HG02678 (cell line): Measurements from ENCODE around the gene C9orf152.
"Not testable (repeated sequence)": the region's sequence is repeated elsewhere in the genome, so short reads cannot be mapped to it uniquely, and the experiment has no call there.

ENCODE experiments used
- ATAC-seq: cut with Tn5 transposase; IDR thresholded peaks from one replicate; pipeline ENCODE4 v1.9.1; 2021; ENCODE audit warnings: mild to moderate bottlenecking, moderate library complexity; ENCODE audit not compliant: unreplicated experiment

C9orf152 gene

GRCh38 chr9:110208031-110208430, at the start of gene C9orf152:
TSS of gene C9orf152 (minus strand) at chr9:110208159. CDS start at chr9:110207579, 580 bp downstream.
- no peak for ATAC-seq

- ATAC-seq = no peak
Observed at GRCh38 chr9:110257097-110257841, 49.3 kb upstream of the C9orf152 start.

GRCh38 chr9:110256380-110257096, 48.6 kb upstream of the C9orf152 start, which contains the start of gene TXN:
TSS of gene TXN (minus strand) at chr9:110256507. CDS start at chr9:110256435, 72 bp downstream.
- peak; percentile 68 for ATAC-seq

- ATAC-seq = peak; percentile 23
Observed at GRCh38 chr9:110255463-110256379, 47.8 kb upstream of the C9orf152 start.

GRCh38 chr9:110255034-110255462, 47.1 kb upstream of the C9orf152 start:
- no peak for ATAC-seq

- no peak for ATAC-seq
Observed at GRCh38 chr9:110254500-110254899, 46.5 kb upstream of the C9orf152 start.

- no peak for ATAC-seq
Observed at GRCh38 chr9:110252509-110253139, 44.7 kb upstream of the C9orf152 start.

GRCh38 chr9:110251770-110252169, 43.8 kb upstream of the C9orf152 start:
- not testable (repeated sequence) for ATAC-seq

GRCh38 chr9:110251212-110251611, 43.3 kb upstream of the C9orf152 start:
- ATAC-seq = no peak

- ATAC-seq = no peak
Observed at GRCh38 chr9:110249603-110250002, 41.6 kb upstream of the C9orf152 start.

- ATAC-seq = no peak
Observed at GRCh38 chr9:110248361-110248760, 40.4 kb upstream of the C9orf152 start.

GRCh38 chr9:110246214-110246613, 38.3 kb upstream of the C9orf152 start:
- no peak for ATAC-seq

GRCh38 chr9:110244616-110245015, 36.7 kb upstream of the C9orf152 start:
- ATAC-seq = no peak

GRCh38 chr9:110241858-110242321, 33.9 kb upstream of the C9orf152 start:
- ATAC-seq = no peak

GRCh38 chr9:110241260-110241857, 33.4 kb upstream of the C9orf152 start:
- ATAC-seq = no peak

GRCh38 chr9:110240198-110240597, 32.2 kb upstream of the C9orf152 start:
- ATAC-seq = no peak

- ATAC-seq = no peak
Observed at GRCh38 chr9:110228321-110228720, 20.4 kb upstream of the C9orf152 start.

- no peak for ATAC-seq
Observed at GRCh38 chr9:110224583-110224982, 16.6 kb upstream of the C9orf152 start.

GRCh38 chr9:110220809-110221208, 12.8 kb upstream of the C9orf152 start:
- no peak for ATAC-seq

GRCh38 chr9:110217656-110218099, 9.7 kb upstream of the C9orf152 start:
- ATAC-seq = no peak
